Stimulated activated CD8-positive, alpha-beta memory T cell treated with anti-CD3 and anti-CD28 coated beads, Interleukin-12 subunit alpha, Interleukin-12 subunit beta, amount 100 ng/mL, for 24 hours (primary cell): Measurements from ENCODE around the gene COL16A1.

ENCODE experiments used
- DNase-seq: peaks from one replicate; pipeline ENCODE4 v3.0.0-alpha.2; 2020; ENCODE audit errors: extremely low read depth

The COL16A1 gene

GRCh38 chr1:31665234-31665878 lies 38.5 kb downstream of the COL16A1 start:
- no peak for DNase-seq

GRCh38 chr1:31664528-31664927 lies 39.3 kb downstream of the COL16A1 start:
- DNase-seq = no peak

GRCh38 chr1:31663622-31664452 lies 40.0 kb downstream of the COL16A1 start:
- DNase-seq = peak; percentile 14

GRCh38 chr1:31662463-31662862 lies 41.4 kb downstream of the COL16A1 start:
- no peak for DNase-seq

- no peak for DNase-seq
Observed at GRCh38 chr1:31661856-31662255, 42.0 kb downstream of the COL16A1 start.

GRCh38 chr1:31660871-31661455 lies 42.9 kb downstream of the COL16A1 start:
- DNase-seq = no peak

GRCh38 chr1:31659889-31660288 lies 43.9 kb downstream of the COL16A1 start:
- DNase-seq = no peak

- DNase-seq = no peak
Observed at GRCh38 chr1:31658721-31659120, 45.1 kb downstream of the COL16A1 start.

- DNase-seq = no peak
Observed at GRCh38 chr1:31657972-31658510, 45.8 kb downstream of the COL16A1 start.

GRCh38 chr1:31657020-31657804 lies 46.6 kb downstream of the COL16A1 start:
- no peak for DNase-seq

- DNase-seq = no peak
Observed at GRCh38 chr1:31655756-31656155, 48.1 kb downstream of the COL16A1 start.

- DNase-seq = no peak
Observed at GRCh38 chr1:31655104-31655503, 48.7 kb downstream of the COL16A1 start.

- DNase-seq = no peak
Observed at GRCh38 chr1:31654474-31654776, 49.4 kb downstream of the COL16A1 start.

GRCh38 chr1:31653717-31654473 lies 49.9 kb downstream of the COL16A1 start:
- no peak for DNase-seq

- no peak for DNase-seq
Observed at GRCh38 chr1:31652891-31653499, 50.8 kb downstream of the COL16A1 start.

- DNase-seq = no peak
Observed at GRCh38 chr1:31651766-31652165, 52.1 kb downstream of the COL16A1 start.

GRCh38 chr1:31651089-31651420 lies 52.8 kb downstream of the COL16A1 start:
- no peak for DNase-seq

- no peak for DNase-seq
Observed at GRCh38 chr1:31650161-31651088, 53.4 kb downstream of the COL16A1 start.

GRCh38 chr1:31648641-31649357 lies 55.0 kb downstream of the COL16A1 start:
- DNase-seq = no peak
